Pancreas (tissue), 10 donors: Measurements from ENCODE around the gene EGFLAM. TPM values are rescaled to one million over a fixed set of nuclear protein-coding genes. Genes with fewer than 3 reads are reported as not detected.
A peak's percentile ranks its signal among the peaks of the same experiment; 100 is the strongest.

Experiments
- ATAC-seq, 4 donors: fragments of 200-7000 bp; cut with Tn5 transposase; one replicate each; pipeline versions ENCODE4 v1.8.0 to v1.9.1; 2020; ENCODE audit warnings: mild to moderate bottlenecking in 4 of 4, moderate library complexity in 4 of 4
- DNase-seq, 6 donors: peaks; one replicate each; pipeline ENCODE4 v3.0.0-alpha.2; 2020
- FAIRE-seq: peaks from 2 replicates; lab custom pipeline; 2012; peaks lifted over from hg19 to GRCh38; lab: Jason Lieb, UNC
- H3K27ac ChIP-seq, 4 donors: fragments of 200-600 bp; sonication (generic); 1 replicate in 3 of 4; 2 replicates in 1 of 4; pipeline versions ENCODE4 v1.5.0 to v1.8.0; 2020
- H3K27me3 ChIP-seq, 4 donors: fragments of 200-600 bp; one replicate each; pipeline ENCODE4 v1.8.0; 2021
- H3K36me3 ChIP-seq, 3 donors: fragments of 200-600 bp; sonication (generic) in 1 of 3; one replicate each; pipeline versions ENCODE4 v1.5.0 to v1.8.0; 2020 to 2021
- H3K4me1 ChIP-seq, 3 donors: fragments of 200-600 bp; one replicate each; pipeline ENCODE4 v1.8.0; 2021
- H3K4me3 ChIP-seq, 4 donors: fragments of 200-600 bp; sonication (generic) in 2 of 4; one replicate each; pipeline versions ENCODE4 v1.5.0 to v1.8.0; 2020 to 2021
- H3K9me3 ChIP-seq, 4 donors: fragments of 200-600 bp; one replicate each; pipeline ENCODE4 v1.8.0; 2021
- CTCF ChIP-seq, 4 donors: fragments of 200-600 bp; sonication (generic) in 3 of 4; IDR thresholded peaks; one replicate each; pipeline versions ENCODE4 v1.5.0 to v1.8.0; 2021; ENCODE audit warnings: antibody characterized with exemption in 4 of 4
- WGBS, 2 donors: extraction: QIAGEN DNeasy Blood & Tissue Kit; methylation state at CpG; one replicate each; pipeline ENCODE4 v1.1.7; 2013; 5-methylcytosine and 5-hydroxymethylcytosine counted together
- intact Hi-C, 3 donors: fragments of 100-400 bp; cut with DNase I; formaldehyde crosslinking; loops; one replicate each; pipeline versions ENCODE4 v1.11.1 to v1.14.2; 2022
- polyA plus RNA-seq, 2 donors: library from polyadenylated mRNA; stranded (reverse); fragments of 200-250 nt; gene quantifications; one replicate each; pipeline ENCODE4 v1.2.3, GENCODE V29; 2013
- total RNA-seq, 6 donors: library from RNA; stranded (reverse); fragmentation: NEBNext Ultra II Directional in 4 of 6; extraction: Animal tissue kit (Norgen Biotek cat#: 25700) in 4 of 6; gene quantifications; one replicate each; pipeline versions ENCODE4 v1.2.1 to v1.2.4, GENCODE V29; 2021 to 2023
- donor health status: healthy with polysubstance abuse.
- donor health status: DM: no; HTN: no; CAD: no; lungs with moderate emphysema.
- donor health status: DM: no; HTN: no; CAD: no.
- donor health status: control.
- donor health status: control.
- donor health status: Bipolar disorder and iron deficiency.
- donor health status: DM: yes; HTN: yes; CAD: no.
- donor health status: DM: no; HTN: no; CAD: no.
- donor health status: DM: no; HTN: no; CAD: no.
- donor health status: DM: yes; HTN: yes; CAD: no.

EGFLAM gene
- total and polyA plus RNA-seq, 8 donors, result 0.73 to 2.4 (median 1.1) TPM

DNA sequence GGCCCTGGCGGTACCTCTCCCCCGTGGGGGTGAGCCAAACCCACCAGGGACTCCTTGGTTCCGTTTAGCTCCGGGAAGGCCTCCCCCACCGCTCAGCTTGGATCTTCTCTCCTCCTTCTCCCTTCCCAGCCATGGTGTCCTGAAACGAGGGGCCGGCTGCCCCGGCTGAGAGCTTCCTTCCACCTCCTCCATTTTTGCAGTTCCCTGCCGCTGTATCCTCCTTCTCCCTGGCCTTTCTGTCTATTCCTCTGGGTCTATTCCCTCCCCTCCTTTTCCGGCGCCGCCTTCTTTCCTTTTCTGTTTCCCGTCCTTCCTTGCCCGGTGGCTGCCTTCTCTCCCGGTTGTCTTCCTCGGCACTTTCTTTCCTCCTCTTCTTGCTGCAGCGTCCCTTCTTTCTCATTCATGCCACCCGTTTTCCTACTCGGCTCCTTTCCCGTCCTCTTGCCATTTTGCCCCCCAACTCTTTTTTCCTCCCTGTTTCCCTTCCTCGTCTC is 187.7 kb downstream of the EGFLAM start:
- H3K4me3 ChIP-seq, result peak overlapping the region in 1 of 4 donors; percentile 18
- H3K4me1 ChIP-seq, result no peaks in the 10 kb centered on the region
- no peaks in the 10 kb centered on the region for H3K36me3 ChIP-seq
- intact Hi-C loops, result loop anchor here in 1 of 3 donors (10.0 kb wide), 1 partner anchor 359 kb away; no protein-coding TSS in a partner anchor
- H3K9me3 ChIP-seq, result no peaks in the 10 kb centered on the region
- no peak for TF ChIP-seq CTCF (IDR thresholded peaks at IDR 0.05)
- DNase-seq (no peak), FAIRE-seq (no peak), ATAC-seq (no peak)
- H3K27me3 ChIP-seq, result no peaks in the 10 kb centered on the region
- H3K27ac ChIP-seq, result no peak overlapping the region
- WGBS, 2 donors, result 77 to 79% methylated on average over 21 of the region's 21 CpGs

DNA sequence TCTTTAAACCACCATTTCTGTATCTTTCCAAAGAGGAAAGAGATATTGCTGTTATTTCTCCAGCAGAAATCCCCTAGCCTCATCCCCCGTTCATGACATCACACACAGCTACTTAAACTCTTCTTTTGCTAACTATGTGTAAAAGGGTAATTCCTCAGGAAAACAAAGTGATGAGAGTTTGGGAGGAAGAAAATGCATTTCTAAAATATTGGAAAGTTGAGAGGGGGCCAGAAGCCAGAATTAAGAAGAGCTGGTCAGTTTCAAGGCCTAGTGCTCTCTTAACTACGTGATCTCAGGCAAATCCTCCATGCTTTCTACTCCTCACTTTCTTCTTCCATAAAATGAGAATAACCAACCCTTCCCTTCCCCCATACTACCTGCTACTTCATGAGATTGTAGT is 188.7 kb downstream of the EGFLAM start:
- Histone ChIP-seq H3K4me1 (no peaks in the 10 kb centered on the region), H3K4me3 (no peak overlapping the region), H3K27ac (no peak overlapping the region), H3K27me3 (no peaks in the 10 kb centered on the region), H3K9me3 (no peaks in the 10 kb centered on the region), H3K36me3 (no peaks in the 10 kb centered on the region)
- 88 to 99% methylated on average over 2 of the region's 2 CpGs for WGBS, 2 donors
- no peak for ATAC-seq
- intact Hi-C loops, result loop anchor here in 1 of 3 donors (10.0 kb wide), 1 partner anchor 358 kb away; no protein-coding TSS in a partner anchor
- no peak for FAIRE-seq
- no peak for TF ChIP-seq CTCF (IDR thresholded peaks at IDR 0.05)
- DNase-seq, result no peak

DNA sequence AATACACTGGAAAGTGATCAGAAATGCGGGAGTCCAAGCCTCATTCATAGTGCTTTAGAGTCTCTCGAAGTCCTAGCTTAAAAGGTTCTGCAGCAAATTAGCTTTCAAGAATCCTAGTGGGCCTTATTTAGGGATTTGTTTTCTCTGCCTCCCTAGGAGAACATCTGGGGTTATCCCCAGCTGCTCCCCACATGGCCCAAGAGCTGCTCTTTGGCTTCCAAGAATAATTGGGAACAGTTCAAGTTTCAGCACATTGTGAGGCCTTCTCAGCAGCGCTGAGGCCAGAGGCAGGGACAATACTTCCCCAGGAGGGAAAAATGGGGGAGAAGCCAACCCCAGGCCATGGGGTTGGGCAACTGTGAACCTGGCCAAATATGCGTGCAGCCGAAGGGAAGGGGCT is 189.4 kb downstream of the EGFLAM start:
- TF ChIP-seq CTCF (IDR thresholded peaks at IDR 0.05), result no peak
- Histone ChIP-seq H3K27ac (no peak overlapping the region), H3K4me3 (no peak overlapping the region), H3K27me3 (no peaks in the 10 kb centered on the region), H3K4me1 (no peaks in the 10 kb centered on the region), H3K9me3 (no peaks in the 10 kb centered on the region), H3K36me3 (no peaks in the 10 kb centered on the region)
- DNase-seq (no peak), ATAC-seq (peak in 2 of 4 donors; percentile 20 to 25), FAIRE-seq (no peak)
- intact Hi-C loops, result loop anchor here in 1 of 3 donors (10.0 kb wide), 1 partner anchor 357 kb away; no protein-coding TSS in a partner anchor
- WGBS, 2 donors, result 82 to 85% methylated on average over 5 of the region's 5 CpGs

GRCh38 chr5:38448568-38449350 is 190.4 kb downstream of the EGFLAM start:
- DNase-seq (no peak), FAIRE-seq (no peak), ATAC-seq (no peak)
- H3K36me3 ChIP-seq, result no peaks in the 10 kb centered on the region
- H3K27me3 ChIP-seq, result no peaks in the 10 kb centered on the region
- no peak overlapping the region for H3K27ac ChIP-seq
- WGBS, 2 donors, result 80 to 83% methylated on average over 9 of the region's 9 CpGs
- no peaks in the 10 kb centered on the region for H3K4me1 ChIP-seq
- H3K4me3 ChIP-seq, result no peak overlapping the region
- intact Hi-C loops, result loop anchor here in 1 of 3 donors (10.0 kb wide), 1 partner anchor 356 kb away; no protein-coding TSS in a partner anchor
- no peak for TF ChIP-seq CTCF (IDR thresholded peaks at IDR 0.05)
- no peaks in the 10 kb centered on the region for H3K9me3 ChIP-seq

DNA sequence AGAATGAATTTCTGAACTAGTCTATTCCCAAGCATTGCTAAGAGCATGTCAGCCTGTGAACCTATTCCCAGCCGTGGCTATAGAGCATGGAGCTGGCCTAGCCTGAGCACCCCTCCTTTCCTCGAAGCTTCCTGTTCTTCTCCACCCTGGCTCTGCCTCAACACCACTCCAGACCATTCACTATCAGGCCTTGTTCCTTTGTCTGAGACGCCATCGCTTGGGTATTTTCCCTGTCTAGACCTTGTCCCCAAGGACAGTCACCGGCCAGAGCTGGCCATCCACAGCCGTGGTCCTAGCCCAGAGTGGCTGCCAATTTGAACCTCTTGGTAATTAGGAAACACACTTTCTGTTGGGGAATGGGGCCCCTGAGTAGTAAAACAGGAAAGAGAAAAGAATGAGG is 192.3 kb downstream of the EGFLAM start:
- Histone ChIP-seq H3K4me1 (no peaks in the 10 kb centered on the region), H3K9me3 (no peaks in the 10 kb centered on the region), H3K27ac (no peak overlapping the region), H3K4me3 (no peak overlapping the region), H3K27me3 (no peaks in the 10 kb centered on the region), H3K36me3 (no peaks in the 10 kb centered on the region)
- ATAC-seq, result no peak
- no peak for TF ChIP-seq CTCF (IDR thresholded peaks at IDR 0.05)
- WGBS, 2 donors, result 77 to 89% methylated on average over 6 of the region's 6 CpGs
- intact Hi-C loops, result no loop called here
- no peak for FAIRE-seq
- DNase-seq, result no peak
